ENCODE data around the gene TMSB15C.
"Not testable (repeated sequence)": the region's sequence is repeated elsewhere in the genome, so short reads cannot be mapped to it uniquely, and the experiment has no call there.

Gene TMSB15C

GRCh38 chrX:104075778-104076445 lies at the start of gene TMSB15C:
TMSB15C (minus strand) TSS chrX:104076236.
- not testable (repeated sequence) for H3K9me3 ChIP-seq (ENCODE audit: control insufficient read depth, low read length); H3K4me1 ChIP-seq (ENCODE audit: control insufficient read depth, insufficient read depth, low read length); DNase-seq (ENCODE audit: low read depth); H3K27me3 ChIP-seq (replicated peaks; ENCODE audit: control insufficient read depth, insufficient read depth, low read length); H3K9ac ChIP-seq (ENCODE audit: low read length); H3K36me3 ChIP-seq (ENCODE audit: control insufficient read depth, insufficient read depth, low read length, severe bottlenecking); H3K4me3 ChIP-seq (ENCODE audit: low read length)

GRCh38 chrX:104122829-104123228 lies 46.8 kb upstream of the TMSB15C start:
- no peaks in the 10 kb centered on the region for H3K36me3 ChIP-seq (ENCODE audit: control insufficient read depth, insufficient read depth, low read length, severe bottlenecking)
- peaks cover 8% of the 10 kb centered on the region for H3K9me3 ChIP-seq (ENCODE audit: control insufficient read depth, low read length)
- H3K9ac ChIP-seq (ENCODE audit: low read length) = no peak overlapping the region
- H3K4me3 ChIP-seq (ENCODE audit: low read length) = no peak overlapping the region
- peaks cover 12% of the 10 kb centered on the region for H3K27me3 ChIP-seq (replicated peaks; ENCODE audit: control insufficient read depth, insufficient read depth, low read length)
- no peaks in the 10 kb centered on the region for H3K4me1 ChIP-seq (ENCODE audit: control insufficient read depth, insufficient read depth, low read length)
- DNase-seq (ENCODE audit: low read depth) = no peak

DNA sequence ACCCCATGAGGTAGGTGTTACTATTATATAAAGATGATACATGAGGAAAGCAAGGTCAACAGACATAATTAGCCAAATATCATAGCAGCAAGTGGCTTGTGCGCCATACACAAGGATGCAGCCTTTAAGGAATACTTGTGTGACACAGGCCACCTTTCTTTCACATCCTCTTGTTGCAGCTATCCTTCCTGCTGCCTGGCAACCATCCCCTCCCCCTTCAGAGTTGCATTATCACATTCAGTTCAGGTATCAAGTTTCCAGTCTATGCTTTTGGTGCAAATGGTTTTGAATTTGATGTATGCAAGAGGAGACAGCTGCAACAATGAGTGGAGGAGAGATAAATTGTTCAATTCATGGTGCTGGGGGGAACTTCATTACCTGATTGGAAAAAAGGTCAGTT lies 42.7 kb upstream of the TMSB15C start:
- Histone ChIP-seq H3K9me3 (ENCODE audit: control insufficient read depth, low read length) (peaks cover 8% of the 10 kb centered on the region), H3K36me3 (ENCODE audit: control insufficient read depth, insufficient read depth, low read length, severe bottlenecking) (no peaks in the 10 kb centered on the region), H3K4me1 (ENCODE audit: control insufficient read depth, insufficient read depth, low read length) (no peaks in the 10 kb centered on the region), H3K9ac (ENCODE audit: low read length) (no peak overlapping the region), H3K4me3 (ENCODE audit: low read length) (no peak overlapping the region), H3K27me3 (replicated peaks; ENCODE audit: control insufficient read depth, insufficient read depth, low read length) (peaks cover 34% of the 10 kb centered on the region)
- DNase-seq (ENCODE audit: low read depth) = no peak

GRCh38 chrX:104117759-104118158 lies 41.7 kb upstream of the TMSB15C start:
- DNase-seq (ENCODE audit: low read depth) = no peak
- Histone ChIP-seq H3K27me3 (replicated peaks; ENCODE audit: control insufficient read depth, insufficient read depth, low read length) (peaks cover 35% of the 10 kb centered on the region), H3K4me3 (ENCODE audit: low read length) (no peak overlapping the region), H3K36me3 (ENCODE audit: control insufficient read depth, insufficient read depth, low read length, severe bottlenecking) (no peaks in the 10 kb centered on the region), H3K9me3 (ENCODE audit: control insufficient read depth, low read length) (peaks cover 8% of the 10 kb centered on the region), H3K9ac (ENCODE audit: low read length) (no peak overlapping the region), H3K4me1 (ENCODE audit: control insufficient read depth, insufficient read depth, low read length) (no peaks in the 10 kb centered on the region)

DNA sequence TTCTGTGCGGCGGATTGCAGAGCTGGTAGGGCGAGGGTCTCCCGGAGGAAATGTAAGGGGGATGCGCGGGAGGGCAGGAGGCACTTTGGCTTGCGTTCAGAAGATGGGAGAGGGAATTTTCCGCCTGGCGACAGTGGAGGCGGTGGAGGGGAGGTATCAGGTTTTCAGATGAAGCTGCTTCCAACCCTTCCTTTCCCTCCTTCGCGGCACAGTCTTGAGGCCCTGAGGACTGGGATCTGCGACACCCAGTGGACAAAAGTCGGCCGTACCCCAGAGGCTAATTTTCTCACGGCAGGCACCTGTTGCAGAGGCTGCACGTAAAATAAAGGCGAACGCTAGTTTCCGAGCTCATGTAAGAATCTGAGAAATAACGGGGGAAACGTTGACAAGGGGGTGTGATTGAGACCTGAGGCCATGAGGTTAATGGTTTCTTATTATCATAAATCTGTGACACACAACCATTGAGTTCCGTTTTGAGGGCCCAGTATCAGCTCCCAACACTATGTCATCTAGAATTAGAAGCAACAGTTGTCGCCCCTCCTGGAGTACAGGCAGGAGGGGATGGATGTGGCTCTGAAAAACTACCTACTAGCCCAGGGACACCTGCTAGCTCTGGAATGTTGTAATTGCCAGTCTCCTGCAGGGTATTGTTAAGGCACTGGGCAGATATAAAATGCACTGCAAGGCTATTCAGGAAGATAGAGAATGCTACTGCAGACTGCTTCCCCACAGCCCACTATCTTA lies 37.4 kb upstream of the TMSB15C start:
- no peak overlapping the region for H3K9ac ChIP-seq (ENCODE audit: low read length)
- no peaks in the 10 kb centered on the region for H3K4me1 ChIP-seq (ENCODE audit: control insufficient read depth, insufficient read depth, low read length)
- peak overlapping the region; percentile 80 for H3K4me3 ChIP-seq (ENCODE audit: low read length)
- no peaks in the 10 kb centered on the region for H3K36me3 ChIP-seq (ENCODE audit: control insufficient read depth, insufficient read depth, low read length, severe bottlenecking)
- H3K27me3 ChIP-seq (replicated peaks; ENCODE audit: control insufficient read depth, insufficient read depth, low read length) = peaks cover 43% of the 10 kb centered on the region
- H3K9me3 ChIP-seq (ENCODE audit: control insufficient read depth, low read length) = no peaks in the 10 kb centered on the region
- DNase-seq (ENCODE audit: low read depth) = peak; percentile 65

- no peaks in the 10 kb centered on the region for H3K9me3 ChIP-seq (ENCODE audit: control insufficient read depth, low read length)
- peak within 1 kb of the TSS; percentile 67 for H3K9ac ChIP-seq (ENCODE audit: low read length)
- H3K4me1 ChIP-seq (ENCODE audit: control insufficient read depth, insufficient read depth, low read length) = no peaks in the 10 kb centered on the region
- H3K27me3 ChIP-seq (replicated peaks; ENCODE audit: control insufficient read depth, insufficient read depth, low read length) = peaks cover 49% of the 10 kb centered on the region
- peak; percentile 74 for DNase-seq (ENCODE audit: low read depth)
- H3K4me3 ChIP-seq (ENCODE audit: low read length) = peak within 1 kb of the TSS; percentile 80
- no peaks in the 10 kb centered on the region for H3K36me3 ChIP-seq (ENCODE audit: control insufficient read depth, insufficient read depth, low read length, severe bottlenecking)
These were observed 36.4 kb upstream of the TMSB15C start, which contains the start of gene ZCCHC18 for GRCh38 chrX:104112326-104112951. ZCCHC18 (plus strand) TSS chrX:104112523; CDS start chrX:104114112, 1,589 bp downstream.

DNA sequence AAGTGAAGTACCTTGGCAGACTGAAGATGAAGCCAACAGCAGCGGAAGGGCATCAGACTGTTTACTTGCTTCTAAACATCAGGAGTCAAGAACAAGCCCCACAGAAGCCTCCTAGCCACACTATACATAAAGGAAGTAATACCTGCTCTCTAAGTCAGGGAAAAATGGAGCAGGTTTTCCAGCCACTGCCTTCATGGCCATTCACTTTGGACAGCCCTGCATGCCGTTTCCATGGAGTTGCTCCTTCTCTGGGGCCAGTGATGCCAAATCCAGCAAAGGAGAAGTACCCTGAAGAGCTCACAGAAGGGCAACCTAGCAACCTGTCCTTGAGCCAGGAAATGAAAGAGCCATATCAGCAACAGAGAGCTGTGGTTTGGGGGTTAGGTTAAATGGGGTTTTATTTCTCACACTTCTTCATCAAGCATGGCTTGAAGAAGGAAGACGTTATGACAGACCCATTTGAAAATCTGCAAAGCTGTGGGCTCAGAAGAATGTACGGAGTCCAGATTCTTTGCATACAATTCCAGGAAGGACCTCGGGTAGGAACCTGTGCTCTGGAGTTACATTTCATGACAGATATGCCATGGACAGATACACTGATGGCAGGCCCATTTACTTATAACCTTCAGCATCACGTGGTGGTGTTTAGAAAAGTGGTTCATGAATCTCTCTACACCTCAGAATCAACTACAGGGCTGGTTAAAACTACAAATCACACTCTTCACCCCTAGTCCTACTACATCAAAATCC lies 34.6 kb upstream of the TMSB15C start:
- H3K4me3 ChIP-seq (ENCODE audit: low read length); H3K36me3 ChIP-seq (ENCODE audit: control insufficient read depth, insufficient read depth, low read length, severe bottlenecking); H3K9me3 ChIP-seq (ENCODE audit: control insufficient read depth, low read length); H3K4me1 ChIP-seq (ENCODE audit: control insufficient read depth, insufficient read depth, low read length); H3K9ac ChIP-seq (ENCODE audit: low read length); DNase-seq (ENCODE audit: low read depth): not testable (repeated sequence)
- peaks cover 48% of the 10 kb centered on the region for H3K27me3 ChIP-seq (replicated peaks; ENCODE audit: control insufficient read depth, insufficient read depth, low read length)

DNA sequence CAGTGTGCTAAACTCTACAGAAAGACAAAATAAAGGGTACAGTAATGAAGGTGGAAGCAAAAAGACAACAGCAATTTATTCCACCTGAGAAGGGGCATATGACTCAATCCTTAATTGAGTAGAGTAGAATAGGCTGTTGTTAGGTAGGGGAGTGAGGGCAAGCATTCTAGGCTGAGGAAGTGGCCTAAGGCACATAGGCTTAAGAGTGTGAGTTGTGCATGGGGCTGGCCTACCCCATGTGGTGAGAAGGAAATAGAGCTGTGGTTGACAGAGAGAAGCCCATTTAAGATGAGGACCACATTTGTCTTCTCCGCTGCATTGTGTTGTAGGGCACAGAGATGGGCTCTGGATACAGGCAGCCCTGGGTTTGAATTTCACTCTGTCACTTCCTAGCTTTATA lies 32.9 kb upstream of the TMSB15C start:
- H3K9me3 ChIP-seq (ENCODE audit: control insufficient read depth, low read length) = no peaks in the 10 kb centered on the region
- H3K9ac ChIP-seq (ENCODE audit: low read length) = no peak overlapping the region
- DNase-seq (ENCODE audit: low read depth) = no peak
- no peaks in the 10 kb centered on the region for H3K4me1 ChIP-seq (ENCODE audit: control insufficient read depth, insufficient read depth, low read length)
- no peak overlapping the region for H3K4me3 ChIP-seq (ENCODE audit: low read length)
- peaks cover 45% of the 10 kb centered on the region for H3K27me3 ChIP-seq (replicated peaks; ENCODE audit: control insufficient read depth, insufficient read depth, low read length)
- no peaks in the 10 kb centered on the region for H3K36me3 ChIP-seq (ENCODE audit: control insufficient read depth, insufficient read depth, low read length, severe bottlenecking)

DNA sequence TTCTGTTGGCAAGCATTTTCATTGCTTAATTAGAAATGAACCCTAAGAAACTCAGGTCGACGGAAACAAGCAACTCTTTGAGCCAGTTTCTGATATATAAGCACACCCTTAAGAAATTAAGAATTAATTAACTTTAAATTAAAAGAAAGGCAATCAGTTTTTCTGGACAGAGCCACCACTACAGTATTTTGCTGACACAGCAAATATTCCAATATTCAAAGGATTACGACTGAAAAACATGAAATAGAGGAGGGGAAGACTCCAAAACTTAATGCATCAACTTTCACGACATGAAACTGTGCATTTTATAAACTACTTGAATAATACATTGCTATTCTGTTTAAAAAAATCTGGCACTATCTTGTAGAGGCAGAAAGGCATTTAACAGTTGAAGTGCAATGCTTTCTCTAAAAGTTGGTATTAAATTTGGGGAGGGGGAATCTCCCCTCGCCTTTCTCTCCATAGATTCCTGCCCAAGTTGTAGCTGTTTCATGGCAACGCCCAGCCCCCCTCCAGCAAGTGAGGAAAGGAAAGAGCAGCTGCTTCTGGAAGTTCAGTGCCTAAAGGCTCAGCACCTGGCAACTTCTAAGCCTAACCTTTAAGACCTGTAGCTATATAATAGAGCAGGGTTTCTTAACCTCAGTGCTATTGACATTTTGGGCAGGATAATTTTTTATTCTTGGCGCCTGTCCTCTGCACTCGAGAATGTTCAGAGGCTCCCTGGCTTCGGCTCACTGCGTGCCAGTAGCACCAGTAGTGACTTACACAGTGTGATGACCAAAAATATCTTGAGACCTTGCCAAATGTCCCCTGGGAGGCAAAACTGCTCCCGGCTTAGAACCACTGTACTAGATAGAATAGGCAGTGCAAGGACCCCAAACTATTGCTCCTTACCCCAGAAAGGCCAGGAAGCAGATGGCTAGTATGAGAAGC lies 29.6 kb upstream of the TMSB15C start:
- H3K36me3 ChIP-seq (ENCODE audit: control insufficient read depth, insufficient read depth, low read length, severe bottlenecking) = no peaks in the 10 kb centered on the region
- H3K9ac ChIP-seq (ENCODE audit: low read length) = no peak overlapping the region
- no peak overlapping the region for H3K4me3 ChIP-seq (ENCODE audit: low read length)
- H3K9me3 ChIP-seq (ENCODE audit: control insufficient read depth, low read length) = no peaks in the 10 kb centered on the region
- H3K27me3 ChIP-seq (replicated peaks; ENCODE audit: control insufficient read depth, insufficient read depth, low read length) = peaks cover 38% of the 10 kb centered on the region
- no peak for DNase-seq (ENCODE audit: low read depth)
- H3K4me1 ChIP-seq (ENCODE audit: control insufficient read depth, insufficient read depth, low read length) = no peaks in the 10 kb centered on the region

GRCh38 chrX:104104676-104105075 lies 28.6 kb upstream of the TMSB15C start:
- peaks cover 38% of the 10 kb centered on the region for H3K27me3 ChIP-seq (replicated peaks; ENCODE audit: control insufficient read depth, insufficient read depth, low read length)
- H3K36me3 ChIP-seq (ENCODE audit: control insufficient read depth, insufficient read depth, low read length, severe bottlenecking) = no peaks in the 10 kb centered on the region
- H3K9me3 ChIP-seq (ENCODE audit: control insufficient read depth, low read length) = no peaks in the 10 kb centered on the region
- H3K9ac ChIP-seq (ENCODE audit: low read length) = no peak overlapping the region
- H3K4me1 ChIP-seq (ENCODE audit: control insufficient read depth, insufficient read depth, low read length) = no peaks in the 10 kb centered on the region
- no peak for DNase-seq (ENCODE audit: low read depth)
- no peak overlapping the region for H3K4me3 ChIP-seq (ENCODE audit: low read length)

All from adipocyte (in vitro differentiated cells).